Gastrocnemius medialis (tissue), 4 donors: ENCODE results near the gene NEB. TPM values are rescaled to one million over a fixed set of nuclear protein-coding genes. Genes with fewer than 3 reads are reported as not detected.

Experiments
- ATAC-seq, 2 donors: fragments of 150-250 bp; one replicate each; pipeline ENCODE4 v1.9.1; 2016
- DNase-seq, 2 donors: peaks; one replicate each; pipeline ENCODE4 v3.0.0-alpha.2; 2019
- H3K27ac ChIP-seq, 4 donors: fragments of 200-600 bp; sonication (generic); 1 replicate in 1 of 4; 2 replicates in 3 of 4; pipeline ENCODE4 v1.5.1; 2016 to 2018; ENCODE audit warnings: mild to moderate bottlenecking in 2 of 4, moderate library complexity in 1 of 4
- H3K27me3 ChIP-seq, 3 donors: fragments of 200-600 bp; sonication (generic) in 2 of 3; 1 replicate in 1 of 3; 2 replicates in 2 of 3; pipeline versions ENCODE4 v1.5.1 to v1.6.0; 2016 to 2019; ENCODE audit warnings: mild to moderate bottlenecking in 1 of 3, moderate library complexity in 1 of 3
- H3K36me3 ChIP-seq, 2 donors: fragments of 200-600 bp; sonication (generic) in 1 of 2; one replicate each; pipeline ENCODE4 v1.5.1; 2017 to 2018
- H3K4me1 ChIP-seq, 2 donors: fragments of 200-600 bp; sonication (generic) in 1 of 2; one replicate each; pipeline ENCODE4 v1.5.1; 2016 to 2017; ENCODE audit warnings: mild to moderate bottlenecking in 2 of 2
- H3K4me3 ChIP-seq, 4 donors: fragments of 200-600 bp; sonication (generic) in 3 of 4; 1 replicate in 1 of 4; 2 replicates in 3 of 4; pipeline ENCODE4 v1.5.1; 2016 to 2019; ENCODE audit warnings: mild to moderate bottlenecking in 2 of 4
- H3K9me3 ChIP-seq, 3 donors: fragments of 200-600 bp; sonication (generic) in 2 of 3; 1 replicate in 1 of 3; 2 replicates in 2 of 3; pipeline ENCODE4 v1.5.1; 2016 to 2019
- CTCF ChIP-seq, 5 experiments: fragments of 450-650 bp in 3 of 5; fragments of 200-600 bp in 2 of 5; sonication (generic) in 2 of 5; IDR thresholded peaks in 4 of 5; conservative IDR thresholded peaks in 1 of 5; 1 replicate in 4 of 5; 2 replicates in 1 of 5; pipeline ENCODE4 v1.5.1; 2016 to 2019; ENCODE audit warnings: antibody characterized with exemption in 5 of 5, mild to moderate bottlenecking in 3 of 5, moderate library complexity in 3 of 5
- POLR2A ChIP-seq, 2 donors: fragments of 450-650 bp; IDR thresholded peaks; one replicate each; pipeline ENCODE4 v1.6.1; 2017; ENCODE audit warnings: antibody characterized with exemption in 2 of 2, mild to moderate bottlenecking in 2 of 2, moderate library complexity in 2 of 2
- in situ Hi-C, 4 donors: fragments of 200-750 bp; cut with MboI; loops; one replicate each; pipeline versions ENCODE4 v1.15.0 to v1.8.0; 2017; ENCODE audit warnings: low sequenced_read_pairs in 4 of 4
- intact Hi-C: fragments of 100-400 bp; cut with DNase I; formaldehyde crosslinking; loops from one replicate; pipeline ENCODE4 v1.15.1; 2023; ENCODE audit warnings: low total_unique reads
- total RNA-seq, 4 donors: library from RNA; depleted of rRNA; stranded (reverse); fragments of >200 nt; gene quantifications; one replicate each; pipeline versions ENCODE4 v1.1.0 to v1.2.3, GENCODE V29; 2016

The NEB gene
- total RNA-seq, 4 donors from 2014 or later, result 6,824 to 7,704 (median 7,108) TPM

GRCh38 chr2:151728804-151729414 lies 5.4 kb downstream of the NEB start:
- peak in 1 of 2 donors; percentile 38 for ATAC-seq
- Histone ChIP-seq H3K4me1 (peaks cover 76 to 81% of the 10 kb centered on the region in 2 donors), H3K9me3 (no peaks in the 10 kb centered on the region), H3K4me3 (peak overlapping the region; percentile 19 to 33 (median 26)), H3K36me3 (peaks cover 0 to 74% of the 10 kb centered on the region in 2 donors), H3K27me3 (no peaks in the 10 kb centered on the region), H3K27ac (peak overlapping the region; percentile 81 to 93 (median 90))
- intact Hi-C loops, result no loop called here
- no peak for TF ChIP-seq POLR2A (IDR thresholded peaks at IDR 0.05)
- TF ChIP-seq CTCF (IDR thresholded peaks at IDR 0.05 in 4 of 5, conservative IDR thresholded peaks at IDR 0.05 in 1 of 5), result peak in 3 of 5 experiments; percentile 28 to 44 (median 41)
- peak in 1 of 2 donors; percentile 46 for DNase-seq
- in situ Hi-C loops, result no loop called here

GRCh38 chr2:151727593-151728552 lies 6.4 kb downstream of the NEB start:
- Histone ChIP-seq H3K4me3 (peak overlapping the region in 3 of 4 donors; percentile 19 to 33 (median 26)), H3K27ac (peak overlapping the region; percentile 81 to 93 (median 90)), H3K9me3 (no peaks in the 10 kb centered on the region), H3K4me1 (peaks cover 86 to 89% of the 10 kb centered on the region in 2 donors), H3K27me3 (no peaks in the 10 kb centered on the region), H3K36me3 (peaks cover 0 to 80% of the 10 kb centered on the region in 2 donors)
- in situ Hi-C loops (no loop called here), intact Hi-C loops (no loop called here)
- peak; percentile 35 to 69 for DNase-seq
- TF ChIP-seq CTCF (IDR thresholded peaks at IDR 0.05 in 4 of 5, conservative IDR thresholded peaks at IDR 0.05 in 1 of 5), result no peak
- TF ChIP-seq POLR2A (IDR thresholded peaks at IDR 0.05), result no peak
- ATAC-seq, result peak; percentile 25 to 32

- TF ChIP-seq CTCF (IDR thresholded peaks at IDR 0.05 in 4 of 5, conservative IDR thresholded peaks at IDR 0.05 in 1 of 5) (no peak), POLR2A (IDR thresholded peaks at IDR 0.05) (no peak)
Measured at GRCh38 chr2:151721161-151721560, 13.1 kb downstream of the NEB start.

GRCh38 chr2:151720521-151720920 lies 13.8 kb downstream of the NEB start:
- H3K27me3 ChIP-seq, result no peaks in the 10 kb centered on the region
- TF ChIP-seq POLR2A (IDR thresholded peaks at IDR 0.05) (no peak), CTCF (IDR thresholded peaks at IDR 0.05 in 4 of 5, conservative IDR thresholded peaks at IDR 0.05 in 1 of 5) (no peak)
- H3K4me1 ChIP-seq, result peaks cover 68 to 81% of the 10 kb centered on the region in 2 donors
- intact Hi-C loops (no loop called here), in situ Hi-C loops (no loop called here)
- no peak overlapping the region for H3K4me3 ChIP-seq
- H3K27ac ChIP-seq, result peak overlapping the region; percentile 81 to 93 (median 86)
- ATAC-seq (peak; percentile 33 to 49), DNase-seq (peak; percentile 45 to 64)
- H3K36me3 ChIP-seq, result peaks cover 0 to 68% of the 10 kb centered on the region in 2 donors
- H3K9me3 ChIP-seq, result no peaks in the 10 kb centered on the region

More at GRCh38 chr2:151721161-151721560, 13.1 kb downstream of the NEB start:
- in situ Hi-C loops (no loop called here), intact Hi-C loops (no loop called here)
- Histone ChIP-seq H3K27ac (peak overlapping the region; percentile 81 to 93 (median 86)), H3K36me3 (peaks cover 0 to 68% of the 10 kb centered on the region in 2 donors), H3K4me3 (no peak overlapping the region), H3K9me3 (no peaks in the 10 kb centered on the region), H3K27me3 (no peaks in the 10 kb centered on the region), H3K4me1 (peaks cover 73 to 84% of the 10 kb centered on the region in 2 donors)
- DNase-seq (no peak), ATAC-seq (no peak)
